H9 (cell line): ENCODE data around the gene CALN1. TPM values are rescaled to one million over a fixed set of nuclear protein-coding genes. Genes with fewer than 3 reads are reported as not detected.

ENCODE experiments used
- DNase-seq: peaks from one replicate; pipeline ENCODE4 v3.0.0-alpha.2; 2017
- H2AFZ ChIP-seq: one replicate; pipeline ENCODE4 v1.6.1; 2013; ENCODE audit warnings: mild to moderate bottlenecking, low read length, control low read depth, moderate library complexity
- H2AK5ac ChIP-seq: 2 replicates; pipeline ENCODE4 v1.6.1; 2013; ENCODE audit warnings: low read length, control low read depth, mixed read lengths; ENCODE audit not compliant: insufficient read length
- H2BK120ac ChIP-seq: one replicate; pipeline ENCODE4 v1.6.1; 2013; ENCODE audit warnings: low read depth, mild to moderate bottlenecking, low read length, control low read depth, inconsistent platforms; ENCODE audit not compliant: poor library complexity, severe bottlenecking
- H2BK12ac ChIP-seq: 2 replicates; pipeline ENCODE4 v1.6.1; 2013; ENCODE audit warnings: low read length, control low read depth, mixed read lengths, low read depth; ENCODE audit not compliant: insufficient read length
- H2BK15ac ChIP-seq: 2 replicates; pipeline ENCODE4 v1.6.1; 2013; ENCODE audit warnings: low read depth, low read length, control low read depth
- H2BK20ac ChIP-seq: one replicate; pipeline ENCODE4 v1.6.1; 2013; ENCODE audit warnings: low read depth, mild to moderate bottlenecking, low read length, control low read depth, inconsistent platforms; ENCODE audit not compliant: poor library complexity, severe bottlenecking
- H2BK5ac ChIP-seq: 2 replicates; pipeline ENCODE4 v1.6.1; 2013; ENCODE audit warnings: low read length, control low read depth, mixed read lengths; ENCODE audit not compliant: insufficient read length
- H3K14ac ChIP-seq: 2 replicates; pipeline ENCODE4 v1.6.1; 2013; ENCODE audit warnings: low read length, control low read depth; ENCODE audit not compliant: insufficient read depth
- H3K18ac ChIP-seq: 2 replicates; pipeline ENCODE4 v1.6.1; 2013; ENCODE audit warnings: low read depth, mild to moderate bottlenecking, mixed read lengths, low read length, control low read depth; ENCODE audit not compliant: insufficient read length
- H3K23ac ChIP-seq: 2 replicates; pipeline ENCODE4 v1.6.1; 2013; ENCODE audit warnings: low read length, control low read depth, mixed read lengths, low read depth; ENCODE audit not compliant: insufficient read length
- H3K23me2 ChIP-seq: 2 replicates; pipeline ENCODE4 v1.6.1; 2013; ENCODE audit warnings: low read depth, mild to moderate bottlenecking, mixed read lengths, low read length, control low read depth; ENCODE audit not compliant: insufficient read length, poor library complexity, severe bottlenecking
- H3K27ac ChIP-seq: 2 replicates; pipeline ENCODE4 v1.5.1; 2013; ENCODE audit warnings: low read length, control low read depth, mixed read lengths, low read depth; ENCODE audit not compliant: insufficient read length
- H3K27me3 ChIP-seq: 2 replicates; pipeline ENCODE4 v1.6.1; 2013; ENCODE audit warnings: low read length, control low read depth, inconsistent platforms; ENCODE audit not compliant: insufficient read depth
- H3K4ac ChIP-seq: 2 replicates; pipeline ENCODE4 v1.6.1; 2013; ENCODE audit warnings: low read depth, mild to moderate bottlenecking, control low read depth, inconsistent platforms, low read length, moderate library complexity
- H3K4me1 ChIP-seq: 2 replicates; pipeline ENCODE4 v1.6.1; 2013; ENCODE audit warnings: low read length, control low read depth, inconsistent platforms; ENCODE audit not compliant: insufficient read depth
- H3K4me2 ChIP-seq: 2 replicates; pipeline ENCODE4 v1.6.1; 2013; ENCODE audit warnings: low read length, control low read depth, mixed read lengths; ENCODE audit not compliant: insufficient read length, insufficient read depth
- H3K56ac ChIP-seq: 2 replicates; pipeline ENCODE4 v1.6.1; 2013; ENCODE audit warnings: low read depth, mild to moderate bottlenecking, mixed read lengths, low read length, control low read depth; ENCODE audit not compliant: insufficient read length
- H3K79me1 ChIP-seq: 2 replicates; pipeline ENCODE4 v1.6.1; 2013; ENCODE audit warnings: low read depth, mild to moderate bottlenecking, moderate library complexity, low read length, control low read depth, inconsistent platforms; ENCODE audit not compliant: insufficient read depth, poor library complexity, severe bottlenecking
- H3K79me2 ChIP-seq: 2 replicates; pipeline ENCODE4 v1.6.1; 2013; ENCODE audit warnings: low read length, control low read depth, inconsistent platforms; ENCODE audit not compliant: insufficient read depth
- H3K9ac ChIP-seq: 2 replicates; pipeline ENCODE4 v1.6.1; 2013; ENCODE audit warnings: low read length, control low read depth, mixed read lengths; ENCODE audit not compliant: insufficient read length; ENCODE audit errors: extremely low read depth
- H3K9me3 ChIP-seq: one replicate; pipeline ENCODE4 v1.6.1; 2013; ENCODE audit warnings: low read depth, low read length, inconsistent platforms; ENCODE audit not compliant: control insufficient read depth
- H3T11ph ChIP-seq: one replicate; pipeline ENCODE4 v1.6.1; 2013; ENCODE audit warnings: mild to moderate bottlenecking, low read length, control low read depth, inconsistent platforms
- H4K20me1 ChIP-seq: one replicate; pipeline ENCODE4 v1.6.1; 2013; ENCODE audit not compliant: control insufficient read depth, insufficient read length, insufficient read depth
- H4K5ac ChIP-seq: 2 replicates; pipeline ENCODE4 v1.6.1; 2013; ENCODE audit warnings: low read depth, mild to moderate bottlenecking, mixed read lengths, low read length, control low read depth; ENCODE audit not compliant: insufficient read length
- H4K8ac ChIP-seq: replicated peaks from 2 replicates; pipeline ENCODE4 v1.6.1; 2013; ENCODE audit warnings: low read length, control low read depth, mixed read lengths, low read depth; ENCODE audit not compliant: insufficient read length
- H4K91ac ChIP-seq: 2 replicates; pipeline ENCODE4 v1.6.1; 2013; ENCODE audit warnings: low read depth, mild to moderate bottlenecking, moderate library complexity, mixed read lengths, low read length, control low read depth; ENCODE audit not compliant: insufficient read length
- H3K27ac Mint-ChIP-seq, 3 experiments: 2 replicates in 2 of 3; 3 replicates in 1 of 3; pipeline ENCODE4 v1.8.0; 2020 to 2021; ENCODE audit warnings: mixed read lengths in 3 of 3, mild to moderate bottlenecking in 1 of 3, moderate library complexity in 1 of 3
- H3K27me3 Mint-ChIP-seq: 2 replicates; pipeline ENCODE4 v1.8.0; 2021; ENCODE audit warnings: low read depth, mild to moderate bottlenecking, moderate library complexity, mixed read lengths
- H3K36me3 Mint-ChIP-seq, 3 experiments: 2 replicates in 2 of 3; 3 replicates in 1 of 3; pipeline ENCODE4 v1.8.0; 2020 to 2021; ENCODE audit warnings: low read depth in 3 of 3, mixed read lengths in 3 of 3; ENCODE audit not compliant: insufficient read depth in 1 of 3
- H3K4me1 Mint-ChIP-seq, 2 experiments: 2 replicates each; pipeline ENCODE4 v1.8.0; 2020; ENCODE audit warnings: mixed read lengths in 2 of 2
- H3K4me3 Mint-ChIP-seq, 2 experiments: 2 replicates in 1 of 2; 3 replicates in 1 of 2; pipeline ENCODE4 v1.8.0; 2020 to 2021; ENCODE audit warnings: mild to moderate bottlenecking in 2 of 2, mixed read lengths in 2 of 2, moderate library complexity in 1 of 2
- H3K9me3 Mint-ChIP-seq, 2 experiments: 2 replicates in 1 of 2; 3 replicates in 1 of 2; pipeline ENCODE4 v1.8.0; 2020; ENCODE audit warnings: mild to moderate bottlenecking in 2 of 2, mixed read lengths in 2 of 2, moderate library complexity in 1 of 2
- WGBS: extraction: QIAGEN DNeasy Blood & Tissue Kit; methylation state at CpG from one replicate; pipeline ENCODE4 v1.1.7; 2013; ENCODE audit warnings: missing lambda C conversion rate, low lambda C conversion rate, mixed read lengths; ENCODE audit not compliant: insufficient read length; ENCODE audit errors: extremely low coverage; 5-methylcytosine and 5-hydroxymethylcytosine counted together
- total RNA-seq: library from RNA; stranded (reverse); gene quantifications from 2 replicates; pipeline ENCODE4 v1.2.1, GENCODE V29; 2021
- TF ChIP-seq, protein P1 (sequence below): fragments of 200-600 bp; sonication (generic); conservative IDR thresholded peaks from 3 replicates; pipeline ENCODE4 v1.8.0; 2021; ENCODE audit warnings: antibody characterized with exemption, mild to moderate bottlenecking

CALN1 gene
- total RNA-seq, 1 experiment from 2014 or later: 2.8 TPM

DNA sequence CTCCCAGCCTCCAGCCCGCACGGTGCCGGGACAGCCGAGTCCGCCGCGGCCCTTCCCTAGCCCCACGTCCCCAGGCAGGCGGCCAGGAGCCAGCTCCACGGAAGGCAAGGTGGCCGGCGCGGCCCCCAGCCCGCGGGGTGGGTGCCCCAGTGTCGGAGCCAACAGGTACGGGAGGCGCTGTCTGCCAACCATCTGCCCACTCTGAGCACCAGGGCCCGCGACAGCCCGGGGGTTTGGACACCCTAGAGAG, 75.8 kb downstream of the CALN1 start:
- Histone ChIP-seq H3K4ac (no peak overlapping the region), H2BK120ac (no peak overlapping the region), H3K79me2 (peaks cover 4% of the 10 kb centered on the region; the same call in 1 of the 2 replicates), H3K56ac (no peak overlapping the region), H3T11ph (no peak overlapping the region), H2BK20ac (no peak overlapping the region), H4K20me1 (no peaks in the 10 kb centered on the region), H2AFZ (no peak overlapping the region), H3K79me1 (peaks cover 4% of the 10 kb centered on the region), H3K27ac (no peak overlapping the region), H2BK5ac (no peak overlapping the region), H2BK12ac (no peak overlapping the region), H3K9me3 (peaks cover 8% of the 10 kb centered on the region), H3K23ac (no peak overlapping the region), H4K91ac (no peak overlapping the region), H3K14ac (peak overlapping the region; percentile 87), H3K27me3 (peaks cover 3% of the 10 kb centered on the region; the same call in 1 of the 2 replicates), H3K23me2 (peaks cover 20% of the 10 kb centered on the region), H2AK5ac (no peak overlapping the region), H4K8ac (no peak overlapping the region), H4K5ac (no peak overlapping the region), H3K4me1 (no peaks in the 10 kb centered on the region), H3K9ac (no peak overlapping the region), H2BK15ac (no peak overlapping the region), H3K18ac (no peak overlapping the region), H3K4me2 (peak overlapping the region; percentile 72)
- Mint-ChIP-seq H3K9me3 (peaks cover 22 to 25% of the 10 kb centered on the region in 2 experiments), H3K27ac (no peak overlapping the region), H3K36me3 (peaks cover 9 to 29% (median 25%) of the 10 kb centered on the region in 3 experiments), H3K27me3 (peaks cover 48% of the 10 kb centered on the region), H3K4me1 (peaks cover 17 to 25% of the 10 kb centered on the region in 2 experiments), H3K4me3 (peak overlapping the region; percentile 68 to 83)
- TF ChIP-seq, protein P1, sequence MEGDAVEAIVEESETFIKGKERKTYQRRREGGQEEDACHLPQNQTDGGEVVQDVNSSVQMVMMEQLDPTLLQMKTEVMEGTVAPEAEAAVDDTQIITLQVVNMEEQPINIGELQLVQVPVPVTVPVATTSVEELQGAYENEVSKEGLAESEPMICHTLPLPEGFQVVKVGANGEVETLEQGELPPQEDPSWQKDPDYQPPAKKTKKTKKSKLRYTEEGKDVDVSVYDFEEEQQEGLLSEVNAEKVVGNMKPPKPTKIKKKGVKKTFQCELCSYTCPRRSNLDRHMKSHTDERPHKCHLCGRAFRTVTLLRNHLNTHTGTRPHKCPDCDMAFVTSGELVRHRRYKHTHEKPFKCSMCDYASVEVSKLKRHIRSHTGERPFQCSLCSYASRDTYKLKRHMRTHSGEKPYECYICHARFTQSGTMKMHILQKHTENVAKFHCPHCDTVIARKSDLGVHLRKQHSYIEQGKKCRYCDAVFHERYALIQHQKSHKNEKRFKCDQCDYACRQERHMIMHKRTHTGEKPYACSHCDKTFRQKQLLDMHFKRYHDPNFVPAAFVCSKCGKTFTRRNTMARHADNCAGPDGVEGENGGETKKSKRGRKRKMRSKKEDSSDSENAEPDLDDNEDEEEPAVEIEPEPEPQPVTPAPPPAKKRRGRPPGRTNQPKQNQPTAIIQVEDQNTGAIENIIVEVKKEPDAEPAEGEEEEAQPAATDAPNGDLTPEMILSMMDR: no peak
- no peak for DNase-seq
- WGBS: no CpG with 5 or more reads among the region's 21 CpGs
